Left hindlimb (tissue), 1 donor: Measurements from ENCODE around the gene FUT2.
"Not testable (repeated sequence)": the region's sequence is repeated elsewhere in the genome, so short reads cannot be mapped to it uniquely, and the experiment has no call there.

Source experiments
- DNase-seq: peaks from one replicate; pipeline ENCODE4 v3.0.0-alpha.2; 2018

FUT2 gene

DNA sequence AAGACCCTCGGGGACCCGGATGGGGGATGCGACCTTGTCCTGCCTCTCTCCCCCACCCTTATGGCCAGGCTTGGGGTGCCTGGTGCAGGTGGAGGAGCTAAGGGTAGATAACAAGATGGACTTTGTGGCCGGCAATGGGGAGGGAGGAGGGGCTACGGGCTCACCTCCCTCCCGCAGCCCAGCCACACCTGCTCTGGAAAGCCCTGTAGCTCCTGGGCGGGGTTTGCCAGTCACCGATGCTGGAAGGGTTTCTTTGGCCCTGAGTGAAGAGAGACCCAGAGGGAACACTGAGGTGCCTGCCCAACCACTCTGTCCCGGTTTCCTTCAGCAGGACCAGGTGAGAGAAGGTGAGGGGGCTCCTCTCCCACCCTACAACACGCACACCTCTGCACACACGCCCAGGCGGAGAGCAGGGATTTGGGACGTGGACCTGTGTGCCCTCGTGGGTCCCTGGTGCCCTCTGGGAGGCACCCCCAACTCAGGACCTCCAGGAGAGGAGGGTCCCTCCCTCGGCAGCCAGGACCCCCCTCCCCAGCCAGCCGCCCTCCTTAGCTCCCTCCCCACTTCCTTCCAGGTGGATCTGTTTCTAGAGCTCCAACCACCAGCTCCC lies at the start of gene FUT2:
FUT2 (plus strand) TSS at position 229 of the 610 bp plus-strand sequence. CDS start 6,986 bp downstream, outside the sequence.
- DNase-seq: no peak

- peak; percentile 92 for DNase-seq
These were observed 49.6 kb upstream of the FUT2 start, which contains the start of gene CA11 for GRCh38 chr19:48646001-48646721. CA11 (minus strand) TSS chr19:48646187; CDS start chr19:48645632, 555 bp downstream.

GRCh38 chr19:48646722-48647216 lies 49.0 kb upstream of the FUT2 start:
- no peak for DNase-seq

DNA sequence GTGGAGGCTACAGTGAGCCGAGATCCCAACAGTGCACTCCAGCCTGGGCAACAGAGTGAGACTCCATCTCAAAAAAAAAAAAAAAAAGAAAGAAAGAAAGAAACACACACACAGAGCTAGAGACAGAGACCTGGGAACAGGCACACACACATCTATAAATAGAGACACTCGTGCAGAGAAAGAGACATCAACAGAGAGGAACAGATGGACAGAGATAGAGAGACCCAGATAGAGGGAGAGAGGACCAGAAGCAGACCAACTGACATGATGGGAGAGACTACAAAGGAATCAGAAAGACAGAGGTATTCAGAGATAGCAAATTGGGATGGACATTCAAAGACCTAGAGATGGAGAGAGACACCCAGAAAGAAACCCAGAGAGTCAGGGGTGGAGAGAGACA lies 47.6 kb upstream of the FUT2 start:
- DNase-seq: no peak

- DNase-seq: no peak
These were observed 44.6 kb upstream of the FUT2 start for GRCh38 chr19:48650974-48651682.

GRCh38 chr19:48651683-48652048 lies 44.1 kb upstream of the FUT2 start:
- DNase-seq: no peak

DNA sequence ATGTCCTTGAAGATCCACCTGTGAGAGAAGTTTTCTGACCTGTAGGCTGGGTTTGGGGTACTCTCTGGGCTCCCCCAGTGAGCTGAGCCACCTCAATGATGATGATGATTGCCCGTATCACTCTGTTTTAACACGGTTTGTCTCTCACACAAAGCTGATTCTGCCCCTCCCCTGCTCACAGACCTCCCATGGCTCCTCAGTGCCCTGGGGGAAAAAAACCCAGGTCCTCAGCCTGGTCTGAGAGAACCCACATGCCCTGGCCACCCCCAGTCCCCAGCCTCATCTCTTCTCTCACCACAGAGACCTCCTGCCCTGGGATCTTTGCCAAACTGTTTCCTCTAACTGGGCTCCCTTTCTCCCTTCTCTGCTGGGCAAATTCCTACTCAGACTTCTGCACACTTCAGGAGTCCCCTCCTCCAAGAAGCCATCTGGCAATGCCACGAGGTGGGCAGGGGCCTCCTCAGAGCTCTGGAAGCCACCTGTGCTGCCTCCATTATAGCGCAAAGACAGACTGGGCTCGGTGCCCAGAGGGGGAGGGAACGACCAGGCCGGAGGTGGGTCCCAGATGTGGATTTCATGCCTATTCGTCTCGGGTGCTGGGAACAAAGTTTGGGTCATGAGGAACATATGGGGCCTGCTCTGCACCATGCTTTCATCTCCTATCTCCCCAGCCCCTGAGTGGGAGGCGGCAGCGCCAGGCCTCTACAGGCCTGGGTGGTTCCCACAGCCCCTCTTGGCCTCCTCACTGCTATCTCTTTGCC lies 41.3 kb upstream of the FUT2 start:
- peak; percentile 74 for DNase-seq

- no peak for DNase-seq
These were observed 38.8 kb upstream of the FUT2 start for GRCh38 chr19:48656840-48657474.

- DNase-seq: not testable (repeated sequence)
These were observed 37.9 kb upstream of the FUT2 start for GRCh38 chr19:48657828-48658227.

DNA sequence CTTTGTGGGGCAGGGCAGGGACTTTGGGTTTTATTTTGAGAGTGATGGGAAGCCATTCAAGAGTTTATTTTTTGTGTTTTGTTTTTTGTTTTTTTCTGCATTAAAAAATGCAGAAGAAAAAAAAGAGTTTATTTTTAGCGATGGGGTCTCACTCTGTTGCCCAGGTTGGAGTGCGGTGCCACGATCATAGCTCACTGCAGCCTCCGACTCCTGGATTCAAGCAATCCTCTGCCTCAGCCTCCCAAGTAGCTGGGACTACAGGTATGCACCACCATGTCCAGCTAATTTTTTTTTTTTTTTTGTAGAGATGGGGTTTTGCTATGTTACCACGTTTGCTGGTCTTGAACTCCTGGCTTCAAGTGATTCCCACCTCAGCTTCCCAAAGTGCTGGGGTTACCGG lies 37.3 kb upstream of the FUT2 start:
- DNase-seq: no peak

DNA sequence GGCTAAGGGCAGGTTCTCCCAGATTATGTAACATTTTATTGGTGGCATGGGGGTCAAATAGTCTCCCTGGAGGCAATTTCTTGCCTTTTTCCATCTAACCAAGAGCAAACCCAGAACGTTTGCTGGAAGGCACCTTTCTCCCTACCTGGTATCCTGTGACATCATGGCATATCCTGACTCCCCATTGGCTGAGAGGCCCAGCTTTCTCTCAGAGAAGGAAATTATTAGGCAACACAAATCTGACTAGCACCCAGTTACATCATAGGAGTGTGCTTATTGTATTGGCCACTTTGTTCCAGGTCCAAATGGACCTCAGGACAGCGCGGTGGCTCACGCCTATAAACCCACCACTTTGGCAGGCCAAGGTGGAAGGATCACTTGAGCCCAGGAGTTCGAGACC lies 36.0 kb upstream of the FUT2 start:
- DNase-seq: no peak

DNA sequence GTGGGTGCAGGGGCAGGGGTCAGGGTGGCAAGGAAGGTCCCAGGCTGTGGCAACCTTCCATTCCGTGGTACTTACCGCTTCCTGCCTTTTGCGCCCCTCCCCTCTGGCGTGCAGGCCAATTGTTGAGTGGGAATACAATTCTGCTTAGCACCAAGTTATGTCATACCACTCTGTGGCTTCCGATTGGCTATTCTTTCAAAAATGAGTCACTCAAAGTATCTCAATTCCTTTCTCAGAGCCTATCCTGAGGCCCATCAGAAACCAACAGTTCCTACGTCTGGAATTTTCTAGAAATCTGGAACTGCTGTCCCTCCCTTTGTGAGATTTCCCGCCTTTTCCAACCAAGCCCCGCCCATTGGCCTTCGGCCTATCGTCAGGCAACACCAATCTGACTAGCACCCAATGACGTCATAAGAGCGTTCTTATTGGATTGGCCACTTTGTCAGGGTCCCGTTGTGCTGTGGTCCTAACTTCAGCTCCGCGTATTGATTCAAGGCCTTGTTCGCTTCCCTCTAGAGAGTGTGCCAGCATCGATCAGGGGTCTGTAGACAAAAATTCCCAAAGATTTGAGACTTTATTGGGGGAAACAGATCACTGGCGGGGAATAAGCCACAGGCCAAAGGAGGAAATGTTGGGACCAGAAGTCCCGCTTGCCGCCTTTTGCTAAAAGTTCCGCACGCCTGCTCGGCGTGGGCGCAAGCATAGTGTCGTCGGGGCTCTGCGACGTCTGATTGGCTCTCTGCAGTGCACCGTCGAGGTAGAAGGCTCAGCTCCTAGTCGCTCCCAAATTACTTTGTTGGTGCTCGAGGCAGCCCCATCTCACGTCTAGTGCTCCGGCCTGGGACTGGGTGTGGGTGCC lies 34.7 kb upstream of the FUT2 start:
- peak; percentile 67 for DNase-seq

DNA sequence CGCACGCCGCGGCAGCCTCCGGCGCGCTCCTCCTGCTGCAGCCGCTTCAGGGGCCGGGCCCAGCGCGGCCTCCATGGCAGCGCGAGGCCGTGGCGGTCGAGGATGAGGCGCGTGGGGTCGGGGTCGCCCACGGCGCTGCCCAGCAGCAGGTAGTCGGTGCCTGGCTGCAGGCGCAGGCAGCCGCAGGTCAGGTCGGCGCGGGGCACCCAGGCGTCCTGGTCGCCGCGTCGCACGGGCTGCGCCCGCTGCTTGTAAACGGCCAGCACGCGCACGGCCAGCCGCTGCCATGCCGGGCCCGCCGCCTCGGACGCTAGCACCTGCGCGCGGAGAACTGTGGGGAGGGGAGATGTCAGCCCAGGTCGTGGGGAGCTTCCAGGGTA lies 34.1 kb upstream of the FUT2 start:
- no peak for DNase-seq

GRCh38 chr19:48663667-48664066 lies 32.1 kb upstream of the FUT2 start:
- no peak for DNase-seq

DNA sequence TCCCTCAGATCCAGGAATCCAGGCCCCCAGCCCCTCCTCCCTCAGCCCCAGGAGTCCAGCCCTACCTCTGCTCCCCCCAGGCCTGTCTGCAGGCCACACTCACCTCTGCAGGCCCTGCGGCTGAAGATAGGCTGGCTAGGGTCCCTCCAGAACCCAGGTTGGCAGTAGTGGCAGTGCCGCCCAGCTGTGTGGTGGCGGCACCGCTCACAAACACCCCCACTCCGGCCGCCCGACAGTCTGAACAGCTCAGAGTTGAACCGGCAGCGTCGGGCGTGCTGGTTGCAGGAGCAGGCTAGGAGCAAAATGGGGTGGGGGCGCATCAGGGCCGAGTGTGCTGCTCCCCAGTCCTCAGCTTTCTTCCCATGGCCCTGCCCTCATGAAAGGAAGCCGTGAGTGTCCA lies 31.3 kb upstream of the FUT2 start:
- DNase-seq: no peak

GRCh38 chr19:48665786-48666185 lies 30.0 kb upstream of the FUT2 start:
- DNase-seq: no peak

DNA sequence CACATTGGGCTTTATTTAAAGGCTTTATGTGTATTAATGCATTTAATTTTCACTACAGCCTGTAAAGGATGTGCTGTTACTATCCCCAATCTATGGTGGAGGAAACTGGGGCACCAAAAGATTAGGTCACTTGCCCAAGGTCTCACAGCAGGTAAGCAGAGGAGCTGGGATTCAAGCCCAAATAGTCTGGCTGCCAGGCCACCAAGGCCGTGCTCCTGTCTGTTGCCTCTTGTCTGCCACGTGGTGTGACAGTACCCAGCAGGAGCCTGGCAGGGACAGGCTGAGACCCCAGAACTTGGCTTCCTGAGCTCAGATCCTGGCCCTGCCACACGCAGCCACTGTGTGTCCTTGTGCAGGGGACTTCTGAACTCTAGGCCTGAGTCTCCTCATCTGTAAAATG lies 27.4 kb upstream of the FUT2 start:
- DNase-seq: no peak

DNA sequence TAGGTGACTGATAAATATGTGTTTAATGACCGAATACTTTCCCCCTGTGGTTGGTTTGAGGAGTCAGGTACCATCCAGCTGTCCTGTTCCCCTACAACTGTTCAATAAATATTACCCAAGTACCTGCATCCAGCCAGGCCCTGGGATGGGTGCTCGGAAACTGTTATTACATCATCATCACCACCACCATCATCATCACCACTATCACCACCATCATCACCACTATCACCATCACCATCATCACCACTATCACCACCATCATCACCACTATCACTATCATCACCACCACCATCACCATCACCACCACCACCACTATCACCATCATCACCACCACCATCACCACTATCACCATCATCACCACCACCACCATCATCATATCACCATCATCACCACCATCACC lies 27.0 kb upstream of the FUT2 start:
- DNase-seq: no peak

GRCh38 chr19:48669903-48670668 lies 25.7 kb upstream of the FUT2 start:
- no peak for DNase-seq

- DNase-seq: no peak
These were observed 24.9 kb upstream of the FUT2 start for GRCh38 chr19:48670699-48671445.
